ENCODE results near the gene NPLOC4. TPM values are rescaled to one million over a fixed set of nuclear protein-coding genes. Genes with fewer than 3 reads are reported as not detected.

The NPLOC4 gene
- total and polyA plus RNA-seq, 9 of the 15 experiments (the other 6 are each of a cell fraction or from before 2014, with no cell fraction given), result 1.5 to 116 (median 64.5) TPM

DNA sequence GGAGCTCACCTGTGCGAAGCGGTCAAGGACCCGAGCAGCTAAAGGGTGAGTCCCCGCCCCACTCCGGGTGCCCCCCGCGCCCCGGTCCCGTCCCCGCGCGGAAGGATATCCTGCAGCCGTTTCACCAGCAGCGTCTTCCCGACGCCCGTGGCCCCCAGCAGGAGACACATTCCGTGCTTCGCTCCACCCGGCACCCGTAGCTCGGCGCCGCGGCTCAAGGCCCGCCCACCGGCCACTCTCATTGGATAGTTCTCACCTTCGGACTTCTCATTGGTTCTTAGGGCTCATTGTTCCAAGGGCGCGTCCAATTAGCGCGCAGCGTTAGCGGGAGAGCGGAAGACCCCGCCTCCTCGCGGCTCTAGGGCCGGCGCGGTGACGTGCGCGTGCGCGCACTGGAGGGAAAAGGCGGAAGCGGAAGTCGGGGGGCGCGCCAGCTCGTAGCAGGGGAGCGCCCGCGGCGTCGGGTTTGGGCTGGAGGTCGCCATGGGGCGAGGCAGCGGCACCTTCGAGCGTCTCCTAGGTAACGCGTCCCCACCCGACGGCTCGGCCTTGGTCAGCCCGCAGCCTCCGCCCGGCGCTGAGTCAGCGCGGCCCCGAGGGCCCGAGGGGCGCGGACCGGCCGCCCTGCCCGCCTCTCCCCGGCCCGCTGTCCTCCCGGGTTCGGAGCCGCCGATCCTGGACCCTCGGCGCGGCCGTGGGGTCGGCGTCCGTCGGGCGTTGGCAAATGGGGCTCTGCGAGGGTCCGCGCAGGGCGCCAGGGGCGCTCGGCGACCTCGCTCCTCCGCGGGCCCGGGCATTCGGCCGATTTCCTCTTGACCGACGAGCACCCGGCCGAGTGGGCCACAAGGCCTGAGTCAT, 46.9 kb upstream of the NPLOC4 start, which contains the start of the genes ARL16 and HGS (continued):
- TF ChIP-seq RUNX1 (IDR thresholded peaks at IDR 0.05; ENCODE audit: low read depth) (no peak), MTA1 (IDR thresholded peaks at IDR 0.05; ENCODE audit: borderline replicate concordance) (0 out of 2 replicates have a peak, but pooled peaks have one; percentile 43), RBFOX2 (IDR thresholded peaks at IDR 0.05; ENCODE audit: low read depth, low read length) (peak; percentile 86), TAF9B (IDR thresholded peaks at IDR 0.05; ENCODE audit: partially characterized antibody) (no peak), MTF1 (CRISPR knock-in tag; IDR thresholded peaks at IDR 0.05; ENCODE audit: borderline replicate concordance) (no peak), ZNF212 (CRISPR knock-in tag; IDR thresholded peaks at IDR 0.05) (no peak), ZNF133 (CRISPR knock-in tag; IDR thresholded peaks at IDR 0.05) (no peak), FOS (IDR thresholded peaks at IDR 0.05; ENCODE audit: extremely low read depth, insufficient read length) (peak; percentile 98), ETV1 (tag; conservative IDR thresholded peaks at IDR 0.05; ENCODE audit: low read depth) (no peak), TRIM24 (IDR thresholded peaks at IDR 0.05) (peak in 1 of 2 experiments; percentile 49; a peak in 1 of 4 replicates), HDAC3 (IDR thresholded peaks at IDR 0.05; ENCODE audit: borderline replicate concordance, partially characterized antibody) (no peak), RB1 (IDR thresholded peaks at IDR 0.05; ENCODE audit: low read depth) (peak; percentile 74), DPF2 (IDR thresholded peaks at IDR 0.05) (peak; percentile 22; the same call in 1 of the 2 replicates), SAFB2 (IDR thresholded peaks at IDR 0.05; ENCODE audit: borderline replicate concordance, low read depth, low read length, severe bottlenecking) (no peak), TFAP4 (CRISPR knock-in tag; IDR thresholded peaks at IDR 0.05; ENCODE audit: borderline replicate concordance) (peak; percentile 85; the same call in 1 of the 2 replicates)
- TF ChIP-seq, protein P1, sequence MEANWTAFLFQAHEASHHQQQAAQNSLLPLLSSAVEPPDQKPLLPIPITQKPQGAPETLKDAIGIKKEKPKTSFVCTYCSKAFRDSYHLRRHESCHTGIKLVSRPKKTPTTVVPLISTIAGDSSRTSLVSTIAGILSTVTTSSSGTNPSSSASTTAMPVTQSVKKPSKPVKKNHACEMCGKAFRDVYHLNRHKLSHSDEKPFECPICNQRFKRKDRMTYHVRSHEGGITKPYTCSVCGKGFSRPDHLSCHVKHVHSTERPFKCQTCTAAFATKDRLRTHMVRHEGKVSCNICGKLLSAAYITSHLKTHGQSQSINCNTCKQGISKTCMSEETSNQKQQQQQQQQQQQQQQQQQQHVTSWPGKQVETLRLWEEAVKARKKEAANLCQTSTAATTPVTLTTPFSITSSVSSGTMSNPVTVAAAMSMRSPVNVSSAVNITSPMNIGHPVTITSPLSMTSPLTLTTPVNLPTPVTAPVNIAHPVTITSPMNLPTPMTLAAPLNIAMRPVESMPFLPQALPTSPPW (CRISPR knock-in tag; IDR thresholded peaks at IDR 0.05), result peak; percentile 98
- TF ChIP-seq, protein P2, sequence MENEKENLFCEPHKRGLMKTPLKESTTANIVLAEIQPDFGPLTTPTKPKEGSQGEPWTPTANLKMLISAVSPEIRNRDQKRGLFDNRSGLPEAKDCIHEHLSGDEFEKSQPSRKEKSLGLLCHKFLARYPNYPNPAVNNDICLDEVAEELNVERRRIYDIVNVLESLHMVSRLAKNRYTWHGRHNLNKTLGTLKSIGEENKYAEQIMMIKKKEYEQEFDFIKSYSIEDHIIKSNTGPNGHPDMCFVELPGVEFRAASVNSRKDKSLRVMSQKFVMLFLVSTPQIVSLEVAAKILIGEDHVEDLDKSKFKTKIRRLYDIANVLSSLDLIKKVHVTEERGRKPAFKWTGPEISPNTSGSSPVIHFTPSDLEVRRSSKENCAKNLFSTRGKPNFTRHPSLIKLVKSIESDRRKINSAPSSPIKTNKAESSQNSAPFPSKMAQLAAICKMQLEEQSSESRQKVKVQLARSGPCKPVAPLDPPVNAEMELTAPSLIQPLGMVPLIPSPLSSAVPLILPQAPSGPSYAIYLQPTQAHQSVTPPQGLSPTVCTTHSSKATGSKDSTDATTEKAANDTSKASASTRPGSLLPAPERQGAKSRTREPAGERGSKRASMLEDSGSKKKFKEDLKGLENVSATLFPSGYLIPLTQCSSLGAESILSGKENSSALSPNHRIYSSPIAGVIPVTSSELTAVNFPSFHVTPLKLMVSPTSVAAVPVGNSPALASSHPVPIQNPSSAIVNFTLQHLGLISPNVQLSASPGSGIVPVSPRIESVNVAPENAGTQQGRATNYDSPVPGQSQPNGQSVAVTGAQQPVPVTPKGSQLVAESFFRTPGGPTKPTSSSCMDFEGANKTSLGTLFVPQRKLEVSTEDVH (IDR thresholded peaks at IDR 0.05; ENCODE audit: low read depth, partially characterized antibody), result peak; percentile 97
- TF ChIP-seq, protein P3, sequence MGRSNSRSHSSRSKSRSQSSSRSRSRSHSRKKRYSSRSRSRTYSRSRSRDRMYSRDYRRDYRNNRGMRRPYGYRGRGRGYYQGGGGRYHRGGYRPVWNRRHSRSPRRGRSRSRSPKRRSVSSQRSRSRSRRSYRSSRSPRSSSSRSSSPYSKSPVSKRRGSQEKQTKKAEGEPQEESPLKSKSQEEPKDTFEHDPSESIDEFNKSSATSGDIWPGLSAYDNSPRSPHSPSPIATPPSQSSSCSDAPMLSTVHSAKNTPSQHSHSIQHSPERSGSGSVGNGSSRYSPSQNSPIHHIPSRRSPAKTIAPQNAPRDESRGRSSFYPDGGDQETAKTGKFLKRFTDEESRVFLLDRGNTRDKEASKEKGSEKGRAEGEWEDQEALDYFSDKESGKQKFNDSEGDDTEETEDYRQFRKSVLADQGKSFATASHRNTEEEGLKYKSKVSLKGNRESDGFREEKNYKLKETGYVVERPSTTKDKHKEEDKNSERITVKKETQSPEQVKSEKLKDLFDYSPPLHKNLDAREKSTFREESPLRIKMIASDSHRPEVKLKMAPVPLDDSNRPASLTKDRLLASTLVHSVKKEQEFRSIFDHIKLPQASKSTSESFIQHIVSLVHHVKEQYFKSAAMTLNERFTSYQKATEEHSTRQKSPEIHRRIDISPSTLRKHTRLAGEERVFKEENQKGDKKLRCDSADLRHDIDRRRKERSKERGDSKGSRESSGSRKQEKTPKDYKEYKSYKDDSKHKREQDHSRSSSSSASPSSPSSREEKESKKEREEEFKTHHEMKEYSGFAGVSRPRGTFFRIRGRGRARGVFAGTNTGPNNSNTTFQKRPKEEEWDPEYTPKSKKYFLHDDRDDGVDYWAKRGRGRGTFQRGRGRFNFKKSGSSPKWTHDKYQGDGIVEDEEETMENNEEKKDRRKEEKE (IDR thresholded peaks at IDR 0.05; ENCODE audit: borderline replicate concordance in 1 of 2, control insufficient read depth in 1 of 2, low read depth in 2 of 2, low read length in 1 of 2), result no peak

All from K562 (cell line).